Liver (tissue), 3 donors: ENCODE results near the gene DOK3.

ENCODE experiments used
- CTCF ChIP-seq: fragments of 150-350 bp; IDR thresholded peaks from 2 replicates; pipeline ENCODE4 v1.5.1; 2017; ENCODE audit warnings: improper control_type of control experiment, low read depth, low read length; ENCODE audit not compliant: missing input control
- EGR1 ChIP-seq, 2 donors: IDR thresholded peaks; 2 replicates each; pipeline ENCODE4 v1.6.1; 2016 to 2018; ENCODE audit warnings: antibody characterized with exemption in 2 of 2, low read depth in 2 of 2
- FOXA2 ChIP-seq: IDR thresholded peaks from 2 replicates; pipeline ENCODE4 v1.6.1; 2016; ENCODE audit warnings: antibody characterized with exemption
- JUND ChIP-seq, 2 donors: IDR thresholded peaks; 2 replicates each; pipeline ENCODE4 v1.6.1; 2016; ENCODE audit warnings: antibody characterized with exemption in 2 of 2
- RAD21 ChIP-seq, 2 donors: IDR thresholded peaks; 2 replicates each; pipeline ENCODE4 v1.6.1; 2016; ENCODE audit warnings: antibody characterized with exemption in 2 of 2, mild to moderate bottlenecking in 2 of 2
- RXRA ChIP-seq, 2 donors: IDR thresholded peaks; 2 replicates each; pipeline ENCODE4 v1.6.1; 2017 to 2018; ENCODE audit warnings: antibody characterized with exemption in 2 of 2, mild to moderate bottlenecking in 1 of 2
- SP1 ChIP-seq: IDR thresholded peaks from 2 replicates; pipeline ENCODE4 v1.6.1; 2018; ENCODE audit warnings: antibody characterized with exemption, mild to moderate bottlenecking
- ZBTB33 ChIP-seq: IDR thresholded peaks from 2 replicates; pipeline ENCODE4 v1.6.1; 2016; ENCODE audit warnings: antibody characterized with exemption
- donor health status: healthy.
- donor health status: healthy.

- no peak for TF ChIP-seq CTCF
- TF ChIP-seq EGR1 (IDR thresholded peaks at IDR 0.05; ENCODE audit: low read depth in 2 of 2): no peak
- TF ChIP-seq RXRA (IDR thresholded peaks at IDR 0.05): no peak
- TF ChIP-seq FOXA2: no peak
- TF ChIP-seq RAD21 (IDR thresholded peaks at IDR 0.05): no peak
- TF ChIP-seq SP1: no peak
- no peak for TF ChIP-seq ZBTB33
- no peak for TF ChIP-seq JUND (IDR thresholded peaks at IDR 0.05)
These were observed 19.0 kb upstream of the DOK3 start for GRCh38 chr5:177528631-177529030.
